IMR-90 (cell line): ENCODE measurements around the gene SPON1.

Experiments used
- BHLHE40 ChIP-seq: fragments of 150-350 bp; IDR thresholded peaks from 2 replicates; pipeline ENCODE4 v1.6.1; 2016; ENCODE audit warnings: mild to moderate bottlenecking, low read depth, low read length
- CEBPB ChIP-seq: IDR thresholded peaks from 2 replicates; pipeline ENCODE4 v1.6.1; 2012; ENCODE audit warnings: low read depth, low read length, improper control_type of control experiment
- CHD1 ChIP-seq: IDR thresholded peaks from 2 replicates; pipeline ENCODE4 v1.6.1; 2012; ENCODE audit warnings: low read depth, low read length, improper control_type of control experiment
- MAFK ChIP-seq: IDR thresholded peaks from 2 replicates; pipeline ENCODE4 v1.6.1; 2012; ENCODE audit warnings: low read depth, low read length, improper control_type of control experiment
- MAZ ChIP-seq: IDR thresholded peaks from 2 replicates; pipeline ENCODE4 v1.6.1; 2012; ENCODE audit warnings: low read depth, mild to moderate bottlenecking, low read length, improper control_type of control experiment, moderate library complexity, borderline replicate concordance
- MXI1 ChIP-seq: IDR thresholded peaks from 2 replicates; pipeline ENCODE4 v1.6.1; 2012; ENCODE audit warnings: low read depth, mild to moderate bottlenecking, low read length, moderate library complexity, borderline replicate concordance
- POLR2A ChIP-seq: IDR thresholded peaks from 2 replicates; pipeline ENCODE4 v1.6.1; 2012; ENCODE audit warnings: mild to moderate bottlenecking, low read depth, low read length
- RAD21 ChIP-seq: IDR thresholded peaks from 2 replicates; pipeline ENCODE4 v1.6.1; 2012; ENCODE audit warnings: low read length, improper control_type of control experiment
- SMC3 ChIP-seq: fragments of 150-350 bp; IDR thresholded peaks from 2 replicates; pipeline ENCODE4 v1.6.1; 2016; ENCODE audit warnings: low read depth, mild to moderate bottlenecking, antibody characterized with exemption, low read length, moderate library complexity
- USF2 ChIP-seq: fragments of 150-350 bp; IDR thresholded peaks from 2 replicates; pipeline ENCODE4 v1.6.1; 2017; ENCODE audit warnings: mild to moderate bottlenecking, antibody characterized with exemption, low read length, low read depth
- TF ChIP-seq, protein P1 (sequence below): conservative IDR thresholded peaks from 2 replicates; pipeline ENCODE4 v1.5.1; 2012; ENCODE audit warnings: mild to moderate bottlenecking, low read depth, low read length, improper control_type of control experiment

DNA sequence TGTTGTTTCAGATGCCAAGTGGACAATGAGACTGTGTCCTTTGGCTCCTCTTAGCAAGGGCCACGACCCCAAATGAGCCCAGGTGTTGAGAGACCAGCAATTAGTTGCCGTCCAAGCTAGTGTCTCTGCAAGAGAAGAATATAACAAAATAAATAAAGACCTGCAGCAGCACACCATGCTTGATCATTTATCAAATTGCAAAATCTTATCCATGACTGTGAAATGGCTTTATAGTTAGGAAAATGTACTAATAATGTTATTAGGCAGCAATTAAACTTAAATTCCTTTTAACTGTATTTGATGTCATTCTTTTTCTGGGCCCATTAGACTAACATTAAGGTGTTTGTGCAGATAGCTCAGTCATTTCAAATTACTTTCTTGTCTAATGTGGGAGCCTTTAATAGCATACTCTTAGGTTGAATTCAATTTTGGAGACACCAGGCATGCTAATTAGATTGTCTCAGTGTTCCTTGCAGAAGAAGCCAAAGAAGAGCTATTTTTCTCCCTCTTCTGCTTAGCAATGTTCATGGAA lies 220.4 kb downstream of the SPON1 start:
- TF ChIP-seq CHD1, result no peak
- TF ChIP-seq, protein P1, sequence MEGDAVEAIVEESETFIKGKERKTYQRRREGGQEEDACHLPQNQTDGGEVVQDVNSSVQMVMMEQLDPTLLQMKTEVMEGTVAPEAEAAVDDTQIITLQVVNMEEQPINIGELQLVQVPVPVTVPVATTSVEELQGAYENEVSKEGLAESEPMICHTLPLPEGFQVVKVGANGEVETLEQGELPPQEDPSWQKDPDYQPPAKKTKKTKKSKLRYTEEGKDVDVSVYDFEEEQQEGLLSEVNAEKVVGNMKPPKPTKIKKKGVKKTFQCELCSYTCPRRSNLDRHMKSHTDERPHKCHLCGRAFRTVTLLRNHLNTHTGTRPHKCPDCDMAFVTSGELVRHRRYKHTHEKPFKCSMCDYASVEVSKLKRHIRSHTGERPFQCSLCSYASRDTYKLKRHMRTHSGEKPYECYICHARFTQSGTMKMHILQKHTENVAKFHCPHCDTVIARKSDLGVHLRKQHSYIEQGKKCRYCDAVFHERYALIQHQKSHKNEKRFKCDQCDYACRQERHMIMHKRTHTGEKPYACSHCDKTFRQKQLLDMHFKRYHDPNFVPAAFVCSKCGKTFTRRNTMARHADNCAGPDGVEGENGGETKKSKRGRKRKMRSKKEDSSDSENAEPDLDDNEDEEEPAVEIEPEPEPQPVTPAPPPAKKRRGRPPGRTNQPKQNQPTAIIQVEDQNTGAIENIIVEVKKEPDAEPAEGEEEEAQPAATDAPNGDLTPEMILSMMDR, result no peak
- TF ChIP-seq CEBPB, result no peak
- no peak for TF ChIP-seq POLR2A
- no peak for TF ChIP-seq SMC3
- TF ChIP-seq USF2, result no peak
- no peak for TF ChIP-seq MAZ
- no peak for TF ChIP-seq MAFK
- no peak for TF ChIP-seq RAD21
- no peak for TF ChIP-seq MXI1
- no peak for TF ChIP-seq BHLHE40
